8988T (cell line): ENCODE data around the gene DHRS2.
A peak's percentile ranks its signal among the peaks of the same experiment; 100 is the strongest.
"Not testable (repeated sequence)": the region's sequence is repeated elsewhere in the genome, so short reads cannot be mapped to it uniquely, and the experiment has no call there.

ENCODE experiments used
- DNase-seq: peaks from one replicate; pipeline ENCODE4 v3.0.0; 2011

DHRS2 gene, protein sequence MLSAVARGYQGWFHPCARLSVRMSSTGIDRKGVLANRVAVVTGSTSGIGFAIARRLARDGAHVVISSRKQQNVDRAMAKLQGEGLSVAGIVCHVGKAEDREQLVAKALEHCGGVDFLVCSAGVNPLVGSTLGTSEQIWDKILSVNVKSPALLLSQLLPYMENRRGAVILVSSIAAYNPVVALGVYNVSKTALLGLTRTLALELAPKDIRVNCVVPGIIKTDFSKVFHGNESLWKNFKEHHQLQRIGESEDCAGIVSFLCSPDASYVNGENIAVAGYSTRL

DNA sequence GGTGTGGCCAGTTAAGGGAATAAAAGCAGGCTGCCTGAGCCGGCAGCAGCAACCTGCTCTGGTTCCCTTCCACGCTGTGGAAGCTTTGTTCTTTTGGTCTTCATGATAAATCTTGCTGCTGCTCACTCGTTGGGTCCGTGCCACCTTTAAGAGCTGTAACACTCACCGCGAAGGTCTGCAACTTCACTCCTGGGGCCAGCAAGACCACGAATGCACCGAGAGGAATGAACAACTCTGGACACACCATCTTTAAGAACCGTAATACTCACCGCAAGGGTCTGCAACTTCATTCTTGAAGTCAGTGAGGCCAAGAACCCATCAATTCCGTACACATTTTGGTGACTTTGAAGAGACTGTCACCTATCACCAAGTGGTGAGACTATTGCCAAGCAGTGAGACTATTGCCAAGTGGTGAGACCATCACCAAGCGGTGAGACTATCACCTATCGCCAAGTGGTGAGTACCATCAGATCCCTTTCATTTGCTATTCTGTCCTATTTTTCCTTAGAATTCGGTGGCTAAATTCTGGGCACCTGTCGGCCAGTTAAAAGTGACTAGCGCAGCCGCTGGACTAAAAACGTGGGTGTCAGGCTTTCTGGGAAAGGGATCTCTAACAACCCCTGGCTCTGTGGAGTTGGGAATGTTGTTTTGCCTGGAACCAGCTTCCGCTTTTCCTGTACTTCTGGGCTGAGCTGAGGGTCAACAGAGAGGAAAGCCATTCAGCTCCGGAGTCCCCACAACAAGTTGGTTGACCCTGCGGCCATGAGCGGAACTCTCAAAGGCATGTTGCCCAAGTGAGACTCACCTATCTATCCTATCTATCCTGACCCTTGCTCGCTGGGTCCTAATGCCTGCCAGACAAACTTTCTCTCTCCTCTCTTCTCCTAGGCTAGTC lies at the start of gene DHRS2:
Gene DHRS2 (plus strand): TSS at position 48 of the 895 bp plus-strand sequence. CDS start 2,501 bp downstream, outside the sequence.
- no peak for DNase-seq

DNA sequence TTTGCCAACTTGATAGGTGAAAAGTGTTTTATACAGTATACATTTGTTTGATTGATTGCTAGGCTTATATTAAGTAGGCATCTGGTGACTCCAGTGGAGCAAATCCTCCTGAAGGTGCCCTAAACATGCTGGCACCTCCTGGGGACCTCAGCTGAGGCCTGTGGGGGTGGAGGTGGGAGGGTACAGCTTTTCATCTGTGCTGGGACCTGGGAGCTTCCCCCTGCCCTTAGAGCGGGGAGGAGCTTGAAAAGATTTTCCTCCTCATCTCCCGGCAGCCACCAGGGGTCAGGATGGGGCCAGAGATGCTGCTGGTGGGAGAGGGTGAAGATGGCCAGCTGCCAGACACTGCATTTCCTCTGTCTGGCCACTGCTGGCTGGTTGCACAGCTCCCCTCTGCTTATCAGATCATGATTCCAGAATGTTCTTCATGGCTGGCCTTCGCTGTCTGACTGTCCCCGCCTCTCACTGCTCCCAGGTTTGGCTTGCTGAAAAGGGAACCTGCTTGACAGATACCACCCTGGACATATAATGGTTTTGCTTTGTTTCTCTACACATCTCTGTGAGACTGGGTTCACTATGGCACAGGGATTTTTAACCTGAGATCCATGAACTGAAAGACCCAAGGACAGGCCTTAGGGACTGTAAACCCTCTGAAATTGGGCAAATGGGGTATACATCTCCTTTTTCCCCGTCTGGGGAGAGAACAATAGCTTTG lies 47.1 kb upstream of the DHRS2 start:
- DNase-seq = peak; percentile 72

DNA sequence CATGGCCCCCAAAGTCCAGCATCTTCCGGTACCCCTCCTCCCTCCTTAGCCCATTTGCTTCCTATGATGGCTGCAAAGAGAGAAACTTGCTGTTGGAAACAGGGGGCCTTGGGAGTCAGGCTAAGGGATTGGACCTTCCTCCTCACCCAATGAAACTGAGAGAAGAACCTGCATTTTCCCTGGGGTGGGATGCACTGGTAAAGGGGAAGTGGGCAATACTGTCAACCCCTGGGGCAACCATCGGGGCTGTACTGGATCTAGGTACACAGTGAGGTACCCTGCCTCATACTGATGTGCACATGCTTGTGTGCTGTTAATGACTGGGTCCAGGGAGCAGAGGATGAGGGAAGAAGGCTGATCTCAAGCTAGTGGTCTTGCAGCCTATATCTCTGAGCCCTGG lies 46.6 kb upstream of the DHRS2 start:
- DNase-seq = no peak

DNA sequence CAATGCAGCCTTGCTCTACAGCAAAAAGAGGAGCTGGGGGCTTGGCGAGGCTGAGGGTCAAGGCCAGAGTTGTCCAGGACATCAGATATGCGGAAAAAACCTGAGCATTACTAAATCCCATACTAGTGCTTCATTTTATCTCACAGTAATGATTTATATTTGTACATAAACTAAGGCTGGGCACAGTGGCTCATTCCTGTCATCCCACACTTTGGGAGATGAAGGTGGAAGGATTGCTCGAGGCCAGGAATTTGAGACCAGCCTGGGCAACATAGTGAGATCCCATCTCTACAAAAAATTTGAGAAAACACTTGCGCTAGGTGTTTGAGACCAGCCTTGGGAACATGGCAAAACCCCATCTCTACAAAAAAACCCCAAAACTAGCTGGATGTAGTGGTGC lies 46.0 kb upstream of the DHRS2 start:
- DNase-seq = no peak

DNA sequence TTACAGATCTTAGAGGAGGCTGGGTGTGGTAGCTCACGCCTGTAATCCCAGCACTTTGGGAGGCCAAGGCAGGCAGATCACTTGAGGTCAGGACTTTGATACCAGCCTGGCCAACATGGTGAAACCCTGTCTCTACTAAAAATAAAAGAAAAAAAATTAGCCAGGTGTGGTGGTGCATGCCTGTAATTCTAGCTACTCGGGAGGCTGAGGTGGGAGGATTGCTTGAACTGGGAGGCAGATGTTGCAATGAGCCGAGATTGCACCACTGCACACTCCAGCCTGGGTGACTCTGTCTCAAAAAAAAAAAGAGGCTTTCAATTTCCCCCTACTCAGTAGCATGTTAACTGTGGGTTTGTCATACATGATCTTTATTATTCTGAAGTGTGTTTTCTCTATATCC lies 42.0 kb upstream of the DHRS2 start:
- not testable (repeated sequence) for DNase-seq

DNA sequence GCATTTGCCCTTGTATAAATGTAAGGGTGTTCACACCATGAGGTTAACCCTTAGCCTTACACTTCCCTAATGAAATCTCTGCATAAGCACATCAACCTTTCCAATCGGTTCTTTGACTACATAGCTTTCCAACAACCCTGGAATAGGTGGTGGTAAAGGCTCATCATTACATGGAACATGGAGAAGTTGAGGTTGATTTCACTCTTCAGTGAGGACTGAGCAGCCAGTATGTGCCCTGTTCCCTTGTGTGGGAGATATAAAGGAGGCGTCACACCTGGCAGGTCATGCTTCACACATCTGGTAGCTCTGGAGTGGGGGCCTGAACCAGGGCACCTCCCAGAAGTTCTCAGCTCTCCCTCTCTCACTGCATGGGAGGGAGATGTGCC lies 35.8 kb upstream of the DHRS2 start:
- DNase-seq = no peak

DNA sequence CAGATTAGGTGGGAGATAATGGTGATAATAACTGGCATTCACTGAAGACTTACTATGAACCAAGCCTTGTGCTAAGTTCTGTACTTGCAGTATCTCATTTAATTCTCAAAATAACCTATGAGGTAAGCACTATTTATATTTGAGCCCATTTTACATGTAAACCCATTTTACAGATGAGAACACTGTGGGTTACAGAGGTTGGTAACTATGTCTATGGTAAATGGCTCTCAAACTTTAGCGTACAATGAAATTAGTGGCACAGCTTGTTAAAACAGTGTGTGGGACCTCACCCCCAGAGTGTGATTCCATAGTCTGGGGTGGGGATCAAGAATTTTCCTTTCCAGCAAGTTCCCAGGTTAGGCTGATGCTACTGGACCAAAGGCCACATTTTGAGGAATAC lies 35.4 kb upstream of the DHRS2 start:
- DNase-seq = no peak

DNA sequence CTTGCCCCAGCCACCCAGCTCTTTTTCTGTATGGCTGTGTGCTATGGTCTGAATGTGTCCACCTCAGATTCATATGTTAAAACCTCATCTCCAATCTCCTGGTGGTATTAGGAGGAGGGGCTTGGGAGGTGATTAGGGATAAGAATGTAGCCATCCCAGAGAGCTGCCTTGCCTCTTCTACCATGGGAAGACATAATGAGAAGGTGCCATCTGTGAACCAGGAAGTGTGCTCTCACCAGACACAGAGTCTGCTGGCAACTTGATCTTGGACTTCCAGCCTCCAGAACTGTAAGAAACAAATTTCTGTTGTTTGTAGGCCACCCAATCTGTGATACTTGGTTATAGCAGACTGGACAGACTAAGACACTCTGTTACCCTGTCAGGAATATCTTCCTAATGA lies 34.7 kb upstream of the DHRS2 start:
- no peak for DNase-seq

DNA sequence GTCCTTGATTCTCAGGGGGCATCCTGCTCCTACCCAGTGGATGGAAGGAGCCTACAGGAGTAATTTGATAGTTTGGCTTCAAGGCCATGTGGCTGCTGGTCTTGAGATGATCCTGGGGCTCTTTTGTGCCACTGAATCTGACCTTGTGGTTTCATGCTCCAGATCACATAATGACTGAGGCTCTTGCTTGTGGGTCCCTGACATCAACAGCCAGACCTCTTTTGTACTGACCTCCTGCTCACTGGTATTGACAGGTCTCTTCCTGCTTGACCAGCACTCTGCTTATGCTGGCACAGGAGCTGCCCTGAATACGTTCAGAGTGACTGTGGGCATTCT lies 34.4 kb upstream of the DHRS2 start:
- no peak for DNase-seq

DNA sequence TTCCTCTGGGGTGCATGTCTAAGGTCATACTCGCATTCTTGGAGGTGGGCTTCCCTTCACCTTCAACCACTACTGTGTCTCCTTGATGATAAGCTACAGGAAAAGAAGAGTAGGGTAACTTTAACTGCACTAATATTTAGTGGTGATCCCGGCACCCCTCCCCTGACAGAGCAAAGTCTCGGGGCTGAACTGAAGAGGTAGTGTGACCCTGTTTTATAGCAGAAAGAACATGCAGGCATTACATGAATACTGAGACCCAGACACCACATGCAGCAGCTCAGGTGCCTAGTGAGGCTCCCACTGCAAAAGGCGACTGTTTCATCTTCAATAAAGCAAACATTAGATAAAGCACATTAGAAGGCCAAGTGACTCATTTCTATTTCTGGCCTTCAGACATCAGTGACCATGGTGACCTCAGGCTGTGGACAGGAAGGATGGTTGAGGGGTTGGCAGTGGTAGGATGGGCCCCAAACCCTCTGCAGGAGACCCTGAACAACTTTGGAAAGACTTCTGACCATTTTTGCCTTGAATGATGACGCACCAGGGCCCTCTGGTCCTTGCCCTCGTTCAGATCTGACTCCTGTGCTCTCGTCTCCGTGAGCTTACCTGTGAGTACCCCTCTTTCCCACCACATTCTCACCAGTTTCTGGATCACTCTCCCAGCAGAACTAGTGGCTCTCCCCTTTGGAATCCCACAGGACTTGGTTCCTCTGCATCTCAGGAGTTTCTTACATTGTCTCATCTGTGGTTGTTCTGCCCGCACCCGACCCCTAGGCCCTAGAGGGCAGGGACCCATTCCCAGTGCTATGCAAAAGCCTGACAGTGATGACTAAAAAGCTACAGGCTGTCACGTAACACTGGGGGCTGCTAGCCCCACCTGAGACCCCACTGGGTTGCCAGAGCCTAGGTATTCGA lies 33.7 kb upstream of the DHRS2 start:
- DNase-seq = no peak

DNA sequence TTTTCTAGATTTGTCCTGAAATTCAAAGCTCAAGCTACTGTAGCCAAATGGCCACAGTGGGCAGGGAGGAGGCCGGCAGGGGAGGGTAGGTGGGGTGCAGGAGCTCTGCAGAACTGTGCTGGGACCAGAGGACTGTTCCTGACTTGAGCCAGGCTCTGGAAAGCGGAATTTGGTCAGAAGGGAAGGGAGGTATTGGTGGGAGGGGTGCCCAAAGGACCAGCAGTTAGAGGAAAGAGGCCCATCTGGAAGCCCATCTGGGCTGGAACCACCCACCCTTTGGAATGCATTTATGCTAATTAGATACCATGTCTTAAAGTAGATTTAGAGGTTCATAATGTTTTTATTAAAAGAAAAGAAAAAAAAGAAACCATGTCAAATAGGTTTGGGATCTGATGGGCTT lies 33.1 kb upstream of the DHRS2 start:
- no peak for DNase-seq

DNA sequence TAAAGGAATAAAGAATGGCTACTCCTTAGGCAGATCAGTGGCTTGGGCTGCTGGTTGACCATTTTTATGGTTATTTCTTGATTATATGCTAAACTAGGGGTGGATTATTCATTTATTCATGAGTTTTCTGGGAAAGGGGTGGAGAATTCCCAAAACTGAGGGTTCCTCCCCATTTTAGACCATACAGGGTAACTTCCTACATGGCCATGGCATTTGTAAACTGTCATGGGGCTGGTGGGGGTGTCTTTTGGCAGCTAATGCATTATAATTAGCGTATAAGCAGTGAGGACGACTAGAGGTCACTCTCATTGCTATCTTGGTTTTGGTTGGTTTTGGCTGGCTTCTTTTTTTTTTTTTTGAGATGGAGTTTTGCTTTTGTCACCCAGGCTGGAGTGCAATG lies 32.0 kb upstream of the DHRS2 start:
- no peak for DNase-seq

DNA sequence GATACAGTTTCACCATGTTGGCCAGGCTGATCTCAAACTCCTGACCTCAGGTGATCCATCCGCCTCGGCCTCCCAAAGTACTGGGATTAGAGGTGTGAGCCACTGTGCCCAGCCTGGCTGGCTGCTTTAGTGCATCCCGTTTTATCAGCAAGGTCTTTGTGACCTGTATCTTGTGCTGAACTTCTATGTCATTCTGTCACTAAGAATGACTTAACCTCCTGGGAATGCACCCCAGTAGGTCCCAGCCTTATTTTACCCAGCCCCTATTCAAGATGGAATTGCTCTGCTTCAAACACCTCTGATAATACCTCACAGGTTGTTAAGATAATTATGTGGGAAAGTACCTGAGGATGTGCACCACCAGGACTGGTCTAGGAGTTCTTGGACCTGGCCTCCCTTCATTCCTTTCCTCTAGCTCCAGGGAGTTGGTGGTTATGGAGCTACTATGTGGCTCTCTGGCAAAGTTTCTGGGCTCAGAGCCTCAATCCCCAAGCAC lies 31.4 kb upstream of the DHRS2 start:
- DNase-seq = no peak

DNA sequence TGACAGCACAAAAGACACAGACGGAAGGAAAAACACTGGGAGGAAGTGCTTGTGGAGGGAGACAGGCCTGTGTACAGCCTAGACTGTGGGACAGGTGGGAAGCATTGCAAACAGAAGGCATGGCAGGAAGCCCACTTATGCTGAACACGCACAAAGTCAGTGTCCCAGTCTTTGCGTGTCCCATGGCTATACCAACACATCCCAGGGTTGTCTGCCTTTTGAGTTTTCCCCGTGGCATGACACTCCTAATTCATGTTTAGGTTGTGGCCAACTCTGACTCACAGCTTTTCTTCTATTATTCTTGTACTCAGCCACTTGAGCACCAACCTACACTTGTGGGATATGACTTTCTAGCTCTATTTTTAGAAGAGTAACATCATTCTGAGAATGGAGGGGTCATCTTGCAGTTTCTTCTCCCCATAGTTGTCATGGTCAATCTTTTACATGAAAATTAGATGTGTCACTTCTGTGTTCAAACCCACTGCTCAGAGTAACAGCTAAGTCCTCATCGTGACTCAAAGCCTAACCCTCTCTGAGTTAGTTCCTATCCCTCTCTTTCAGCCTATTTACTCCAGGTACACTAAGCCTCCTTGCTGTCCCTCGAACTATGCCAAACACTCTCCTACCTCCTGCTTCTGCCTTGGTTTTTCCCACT lies 30.1 kb upstream of the DHRS2 start:
- DNase-seq = no peak

DNA sequence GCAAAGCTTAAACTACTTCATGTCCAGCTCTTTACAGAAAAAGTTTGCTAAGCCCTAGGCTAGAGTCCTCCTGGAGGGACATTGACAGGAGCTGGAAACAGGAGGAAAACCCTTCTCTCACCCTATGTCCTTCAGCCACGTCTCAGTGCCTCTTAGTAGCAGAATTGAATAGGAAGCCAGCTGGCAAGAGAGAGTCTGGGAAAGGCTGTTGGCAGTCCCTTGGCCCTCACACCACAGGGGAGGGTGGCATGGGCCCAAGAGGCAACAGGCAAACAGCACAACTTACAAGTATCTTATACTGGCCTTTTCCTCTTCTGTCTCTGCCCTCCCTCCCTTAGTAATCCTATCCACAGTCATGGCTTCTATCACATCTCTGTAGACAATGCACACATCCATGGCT lies 27.7 kb upstream of the DHRS2 start:
- DNase-seq = no peak

DNA sequence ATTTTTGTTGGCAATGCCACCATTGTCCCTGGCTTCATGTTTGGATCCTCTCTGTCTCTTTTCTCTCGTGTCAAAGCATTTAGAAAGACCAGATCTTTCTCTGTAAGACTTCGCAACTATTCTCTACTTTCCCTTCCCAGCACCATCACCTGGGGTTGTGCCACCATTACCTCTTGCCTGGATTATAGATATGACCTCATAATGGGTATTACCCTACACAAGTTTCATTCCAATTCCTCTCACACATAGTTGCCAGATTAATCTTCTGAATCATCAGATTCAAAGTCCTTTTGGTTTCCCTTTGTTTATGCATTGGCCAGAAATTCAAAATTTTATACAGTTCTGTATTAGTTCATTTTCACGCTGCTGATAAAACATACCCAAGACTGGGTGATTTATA lies 27.2 kb upstream of the DHRS2 start:
- DNase-seq = no peak

DNA sequence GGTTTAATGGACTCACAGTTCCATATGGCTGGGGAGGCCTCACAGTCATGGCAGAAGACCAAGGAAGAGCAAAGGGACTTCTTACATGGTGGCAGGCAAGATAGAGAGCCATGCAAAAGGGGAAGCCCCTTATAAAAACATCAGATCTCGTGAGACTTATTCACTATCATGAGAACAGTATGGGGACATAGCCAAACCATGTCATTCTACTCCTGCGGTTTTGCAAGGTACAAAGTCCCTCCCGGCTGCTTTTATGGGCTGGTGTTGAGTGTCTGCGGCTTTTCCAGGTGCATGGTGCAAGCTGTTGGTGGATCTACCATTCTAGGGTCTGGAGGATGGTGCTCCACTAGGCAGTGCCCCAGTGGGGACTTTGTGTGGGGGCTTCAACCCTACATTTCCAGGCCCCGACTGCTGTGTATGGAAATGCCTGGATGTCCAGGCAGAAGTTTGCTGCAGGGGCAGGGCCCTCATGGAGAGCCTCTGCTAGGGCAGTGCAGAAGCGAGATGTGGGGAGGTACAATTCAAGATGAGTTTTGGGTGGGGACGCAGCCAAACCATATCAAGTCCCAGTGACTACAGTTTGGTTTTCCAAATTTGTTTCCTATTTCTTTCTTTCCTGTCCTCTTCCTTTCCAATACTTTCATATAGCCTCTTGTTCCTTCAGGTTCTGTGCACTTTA lies 26.6 kb upstream of the DHRS2 start:
- DNase-seq = not testable (repeated sequence)

DNA sequence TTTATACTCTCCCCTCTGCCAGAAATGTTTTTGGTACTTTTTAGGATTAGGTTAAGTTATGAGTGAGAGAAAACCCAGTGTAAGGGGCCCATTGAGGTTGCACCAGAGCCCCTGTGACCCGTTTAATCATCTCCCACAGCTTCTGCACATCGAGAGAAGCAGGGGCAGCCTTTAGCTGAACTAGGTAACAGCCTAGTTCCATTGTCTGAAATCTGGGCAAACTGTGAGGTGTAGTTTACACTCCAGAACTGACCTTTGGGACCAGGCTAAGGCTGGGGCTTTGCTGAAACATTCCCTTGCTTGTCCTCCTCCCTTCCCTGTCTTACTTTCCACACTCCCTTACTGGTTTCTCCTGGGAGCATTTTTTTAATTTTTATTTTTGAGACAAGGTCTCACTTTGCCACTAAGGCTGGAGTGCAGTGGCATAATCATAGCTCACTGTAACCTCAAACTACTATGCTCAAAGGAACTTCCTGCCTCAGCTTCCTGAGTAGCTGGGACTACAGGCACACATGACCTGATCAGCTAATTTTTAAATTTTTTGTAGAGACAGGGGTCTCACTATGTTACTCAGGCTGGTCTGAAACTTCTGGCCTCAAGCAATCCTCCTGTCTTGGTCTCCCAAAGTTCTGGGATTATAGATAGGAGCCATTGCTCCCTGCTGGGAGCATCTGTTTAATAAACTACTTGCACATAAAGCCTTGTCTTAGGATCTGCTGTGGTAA lies 25.9 kb upstream of the DHRS2 start:
- no peak for DNase-seq

DNA sequence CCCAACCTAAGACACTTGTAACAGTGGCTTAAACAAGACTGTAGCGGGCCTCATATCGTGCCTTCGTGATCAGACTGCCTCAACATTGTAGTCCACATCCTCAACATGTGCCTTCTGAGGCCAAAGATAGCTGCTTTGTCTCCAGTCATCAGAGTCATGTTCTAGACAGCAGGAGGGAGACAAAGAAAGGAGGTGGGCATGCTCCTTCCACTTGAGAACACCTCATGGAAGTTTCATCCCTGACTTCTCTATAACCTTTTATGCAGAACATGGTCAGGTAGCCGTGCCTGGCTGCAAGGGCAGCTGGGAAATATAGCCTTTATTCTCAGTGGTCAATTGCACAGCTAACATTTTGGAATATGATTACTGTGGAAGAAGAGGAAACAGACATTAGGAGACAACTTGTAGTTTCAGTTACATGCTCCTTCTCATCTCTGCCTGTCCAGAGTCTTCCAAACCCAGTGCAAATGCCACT lies 25.3 kb upstream of the DHRS2 start:
- DNase-seq = no peak

DNA sequence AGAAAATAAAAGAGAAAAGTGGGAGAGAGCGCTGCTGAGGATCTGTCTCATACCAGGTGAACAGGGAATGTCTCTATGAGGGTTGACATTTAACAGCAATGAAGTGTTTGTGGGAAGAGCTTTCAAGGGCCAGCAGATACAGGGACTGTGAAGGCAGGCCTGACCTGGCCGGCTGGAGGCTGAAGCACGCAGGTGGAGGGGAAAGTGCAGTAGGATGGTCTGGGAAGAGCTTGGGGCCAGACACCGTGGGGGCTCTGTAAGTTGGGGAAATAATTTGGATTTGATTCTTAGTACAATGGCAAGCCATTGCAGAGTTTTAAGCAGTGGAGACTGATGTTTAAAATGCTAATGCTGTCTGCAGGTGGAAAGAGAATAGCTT lies 23.8 kb upstream of the DHRS2 start:
- no peak for DNase-seq

DNA sequence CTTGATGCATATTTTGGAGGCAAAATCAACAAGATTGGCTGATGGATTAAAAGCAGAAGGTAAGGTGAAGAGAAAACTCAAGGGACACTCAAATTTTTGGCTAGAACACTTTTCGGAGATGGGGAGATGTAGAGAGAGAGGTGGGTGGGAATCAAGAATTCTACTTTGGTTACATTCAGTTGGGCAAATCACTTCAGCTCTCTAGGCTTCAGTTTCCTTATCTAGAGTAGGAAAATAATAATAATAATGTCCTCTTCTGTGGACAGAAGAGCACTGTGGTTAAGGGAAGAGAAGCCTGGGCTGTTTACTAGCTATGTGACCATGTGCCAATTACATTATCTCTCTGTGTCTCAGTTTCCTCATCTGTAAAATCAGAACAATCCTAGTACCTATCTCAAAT lies 23.4 kb upstream of the DHRS2 start:
- no peak for DNase-seq
